Astrocyte (in vitro differentiated cells and primary cell): ENCODE measurements around the gene PPM1E. TPM values are rescaled to one million over a fixed set of nuclear protein-coding genes. Genes with fewer than 3 reads are reported as not detected.

Source experiments
- DNase-seq: peaks from one replicate; pipeline ENCODE4 v3.0.0-alpha.2; 2010; ENCODE audit warnings: low read depth
- FAIRE-seq: peaks from 2 replicates; lab custom pipeline; 2011; peaks lifted over from hg19 to GRCh38; lab: Jason Lieb, UNC
- H2AFZ ChIP-seq: 2 replicates; pipeline ENCODE4 v1.6.0; 2012; ENCODE audit warnings: low read depth, low read length, inconsistent platforms
- H3K27ac ChIP-seq: 2 replicates; pipeline ENCODE4 v1.5.1; 2011; ENCODE audit warnings: low read depth, low read length, inconsistent platforms
- H3K27me3 ChIP-seq: 2 replicates; pipeline ENCODE4 v1.6.0; 2011; ENCODE audit warnings: low read length, inconsistent platforms; ENCODE audit not compliant: insufficient read depth
- H3K36me3 ChIP-seq: 2 replicates; pipeline ENCODE4 v1.5.1; 2011; ENCODE audit warnings: low read length, inconsistent platforms; ENCODE audit not compliant: insufficient read depth
- H3K4me1 ChIP-seq: 2 replicates; pipeline ENCODE4 v1.5.1; 2011; ENCODE audit warnings: low read length, inconsistent platforms; ENCODE audit not compliant: insufficient read depth
- H3K4me2 ChIP-seq: 2 replicates; pipeline ENCODE4 v1.6.0; 2012; ENCODE audit warnings: low read length, inconsistent platforms
- H3K4me3 ChIP-seq: 2 replicates; pipeline ENCODE4 v1.5.1; 2011; ENCODE audit warnings: low read depth, mild to moderate bottlenecking, low read length, inconsistent platforms; ENCODE audit not compliant: insufficient read depth
- H3K79me2 ChIP-seq: 2 replicates; pipeline ENCODE4 v1.6.0; 2012; ENCODE audit warnings: mild to moderate bottlenecking, low read length, inconsistent platforms; ENCODE audit not compliant: insufficient read depth
- H3K9ac ChIP-seq: 2 replicates; pipeline ENCODE4 v1.6.0; 2012; ENCODE audit warnings: mild to moderate bottlenecking, low read length, inconsistent platforms
- H3K9me3 ChIP-seq: 2 replicates; pipeline ENCODE4 v1.5.1; 2012; ENCODE audit warnings: low read depth, mild to moderate bottlenecking, low read length, inconsistent platforms; ENCODE audit not compliant: insufficient read depth
- H4K20me1 ChIP-seq: 2 replicates; pipeline ENCODE4 v1.6.0; 2012; ENCODE audit warnings: low read length, inconsistent platforms; ENCODE audit not compliant: insufficient read depth
- H3K27ac Mint-ChIP-seq: one replicate; pipeline ENCODE4 v1.8.0; 2021; ENCODE audit warnings: mild to moderate bottlenecking, mixed read lengths; ENCODE audit not compliant: unreplicated experiment
- H3K27me3 Mint-ChIP-seq: one replicate; pipeline ENCODE4 v1.8.0; 2021; ENCODE audit warnings: low read depth, mixed read lengths; ENCODE audit not compliant: unreplicated experiment
- H3K36me3 Mint-ChIP-seq: one replicate; pipeline ENCODE4 v1.8.0; 2021; ENCODE audit warnings: low read depth, mixed read lengths; ENCODE audit not compliant: unreplicated experiment
- H3K4me1 Mint-ChIP-seq: one replicate; pipeline ENCODE4 v1.8.0; 2021; ENCODE audit warnings: low read depth, mixed read lengths; ENCODE audit not compliant: unreplicated experiment
- H3K4me3 Mint-ChIP-seq: one replicate; pipeline ENCODE4 v1.8.0; 2021; ENCODE audit warnings: mild to moderate bottlenecking, moderate library complexity, mixed read lengths; ENCODE audit not compliant: unreplicated experiment
- H3K9me3 Mint-ChIP-seq: one replicate; pipeline ENCODE4 v1.8.0; 2021; ENCODE audit warnings: mild to moderate bottlenecking, mixed read lengths; ENCODE audit not compliant: unreplicated experiment
- EZH2 ChIP-seq: IDR thresholded peaks from 2 replicates; pipeline ENCODE4 v1.6.1; 2012; ENCODE audit warnings: mild to moderate bottlenecking, low read length, inconsistent platforms; ENCODE audit not compliant: insufficient read depth
- total RNA-seq: library from RNA; stranded (reverse); gene quantifications from 2 replicates; pipeline ENCODE4 v1.2.1, GENCODE V29; 2021
- TF ChIP-seq, protein P1 (sequence below): IDR thresholded peaks from 2 replicates; pipeline ENCODE4 v1.5.1; 2011; ENCODE audit warnings: low read depth, mild to moderate bottlenecking, inconsistent platforms, low read length, moderate library complexity; ENCODE audit not compliant: insufficient read depth

PPM1E gene
- total RNA-seq, 1 donor from 2014 or later = 0.79 TPM

DNA sequence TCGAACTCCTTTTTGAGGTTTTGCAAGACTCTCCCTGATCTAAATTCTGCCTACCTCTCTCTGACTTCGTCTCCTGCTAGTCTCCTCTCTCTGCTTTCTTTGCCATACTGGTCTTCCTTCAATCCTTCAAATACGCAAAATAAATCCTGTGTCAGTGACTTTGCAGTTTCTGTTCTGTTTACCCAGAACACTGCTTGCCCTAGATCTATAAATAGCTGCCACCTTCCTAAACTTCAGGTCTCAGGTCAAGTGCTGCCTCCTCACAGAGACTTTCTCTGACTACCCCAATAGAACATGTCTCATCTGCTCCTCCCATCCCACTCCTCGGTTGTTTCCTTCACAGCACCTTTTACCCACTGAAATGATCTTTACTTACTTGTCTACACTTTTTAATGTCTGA is 272.1 kb downstream of the PPM1E start:
- Histone ChIP-seq H3K9ac (no peak overlapping the region), H4K20me1 (no peaks in the 10 kb centered on the region), H3K79me2 (no peaks in the 10 kb centered on the region), H3K9me3 (no peaks in the 10 kb centered on the region), H3K36me3 (peaks cover 4% of the 10 kb centered on the region), H3K4me2 (no peak overlapping the region), H3K27me3 (no peaks in the 10 kb centered on the region), H3K4me3 (no peak overlapping the region), H3K4me1 (no peaks in the 10 kb centered on the region), H3K27ac (no peak overlapping the region), H2AFZ (no peak overlapping the region)
- no peak overlapping the region for H3K27ac Mint-ChIP-seq
- no peaks in the 10 kb centered on the region for H3K36me3 Mint-ChIP-seq
- H3K4me1 Mint-ChIP-seq = peaks cover 4% of the 10 kb centered on the region
- TF ChIP-seq EZH2 = no peak
- TF ChIP-seq, protein P1, sequence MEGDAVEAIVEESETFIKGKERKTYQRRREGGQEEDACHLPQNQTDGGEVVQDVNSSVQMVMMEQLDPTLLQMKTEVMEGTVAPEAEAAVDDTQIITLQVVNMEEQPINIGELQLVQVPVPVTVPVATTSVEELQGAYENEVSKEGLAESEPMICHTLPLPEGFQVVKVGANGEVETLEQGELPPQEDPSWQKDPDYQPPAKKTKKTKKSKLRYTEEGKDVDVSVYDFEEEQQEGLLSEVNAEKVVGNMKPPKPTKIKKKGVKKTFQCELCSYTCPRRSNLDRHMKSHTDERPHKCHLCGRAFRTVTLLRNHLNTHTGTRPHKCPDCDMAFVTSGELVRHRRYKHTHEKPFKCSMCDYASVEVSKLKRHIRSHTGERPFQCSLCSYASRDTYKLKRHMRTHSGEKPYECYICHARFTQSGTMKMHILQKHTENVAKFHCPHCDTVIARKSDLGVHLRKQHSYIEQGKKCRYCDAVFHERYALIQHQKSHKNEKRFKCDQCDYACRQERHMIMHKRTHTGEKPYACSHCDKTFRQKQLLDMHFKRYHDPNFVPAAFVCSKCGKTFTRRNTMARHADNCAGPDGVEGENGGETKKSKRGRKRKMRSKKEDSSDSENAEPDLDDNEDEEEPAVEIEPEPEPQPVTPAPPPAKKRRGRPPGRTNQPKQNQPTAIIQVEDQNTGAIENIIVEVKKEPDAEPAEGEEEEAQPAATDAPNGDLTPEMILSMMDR = no peak
- no peaks in the 10 kb centered on the region for H3K27me3 Mint-ChIP-seq
- H3K9me3 Mint-ChIP-seq = no peaks in the 10 kb centered on the region
- FAIRE-seq (no peak), DNase-seq (no peak)
- no peak overlapping the region for H3K4me3 Mint-ChIP-seq

DNA sequence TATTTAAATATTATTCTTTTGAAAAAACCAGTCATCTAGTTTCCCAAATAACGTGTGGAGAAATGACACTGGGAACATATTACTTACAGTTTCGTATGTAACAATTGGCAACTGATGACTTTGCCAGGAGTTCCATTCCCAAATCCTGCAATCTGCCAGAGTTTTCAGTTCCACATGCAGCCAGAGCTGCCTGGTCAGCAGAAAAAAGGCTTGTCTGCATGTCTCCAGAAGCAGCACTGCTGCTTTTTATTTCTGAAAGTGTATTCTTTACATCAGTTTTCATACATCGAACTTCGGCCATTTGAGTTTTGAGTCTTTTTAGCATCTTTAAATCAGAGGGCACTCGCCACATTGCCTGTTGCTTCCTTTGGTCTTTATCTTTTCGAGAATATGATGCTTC is 272.7 kb downstream of the PPM1E start:
- no peak overlapping the region for H3K4me3 Mint-ChIP-seq
- Histone ChIP-seq H3K9me3 (no peaks in the 10 kb centered on the region), H4K20me1 (no peaks in the 10 kb centered on the region), H3K27me3 (no peaks in the 10 kb centered on the region), H3K27ac (no peak overlapping the region), H2AFZ (no peak overlapping the region), H3K4me2 (no peak overlapping the region), H3K4me3 (no peak overlapping the region), H3K9ac (no peak overlapping the region), H3K79me2 (no peaks in the 10 kb centered on the region), H3K4me1 (no peaks in the 10 kb centered on the region), H3K36me3 (peaks cover 4% of the 10 kb centered on the region)
- TF ChIP-seq, protein P1 = no peak
- no peak for TF ChIP-seq EZH2
- no peaks in the 10 kb centered on the region for H3K36me3 Mint-ChIP-seq
- FAIRE-seq (no peak), DNase-seq (no peak)
- H3K27me3 Mint-ChIP-seq = no peaks in the 10 kb centered on the region
- peaks cover 4% of the 10 kb centered on the region for H3K4me1 Mint-ChIP-seq
- no peak overlapping the region for H3K27ac Mint-ChIP-seq
- no peaks in the 10 kb centered on the region for H3K9me3 Mint-ChIP-seq

DNA sequence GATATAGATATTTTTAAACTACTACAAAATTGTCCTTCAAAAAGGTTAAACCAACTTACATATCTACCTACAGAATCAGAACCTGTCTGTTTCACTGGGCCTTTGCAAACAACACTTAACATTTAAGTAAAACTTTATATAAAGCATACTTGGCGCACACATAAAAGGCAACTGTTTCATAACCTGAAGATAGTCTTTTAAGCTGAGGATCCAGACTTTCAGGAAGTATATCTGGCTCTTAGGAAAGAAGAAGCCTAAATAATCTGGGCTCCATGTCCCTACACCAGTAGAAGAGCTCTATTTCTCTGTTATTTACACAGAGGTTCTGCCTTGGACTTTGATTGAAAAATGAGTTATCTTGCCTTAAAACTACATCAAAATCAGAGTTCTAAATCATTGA is 275.2 kb downstream of the PPM1E start:
- H3K9ac ChIP-seq = no peak overlapping the region
- Mint-ChIP-seq H3K9me3 (no peaks in the 10 kb centered on the region), H3K27ac (no peak overlapping the region), H3K27me3 (no peaks in the 10 kb centered on the region), H3K4me3 (no peak overlapping the region), H3K36me3 (peaks cover under 1% of the 10 kb centered on the region), H3K4me1 (peaks cover 4% of the 10 kb centered on the region)
- H3K9me3 ChIP-seq = no peaks in the 10 kb centered on the region
- no peak overlapping the region for H3K4me3 ChIP-seq
- H3K79me2 ChIP-seq = no peaks in the 10 kb centered on the region
- H3K4me1 ChIP-seq = no peaks in the 10 kb centered on the region
- no peak overlapping the region for H3K4me2 ChIP-seq
- H3K27me3 ChIP-seq = no peaks in the 10 kb centered on the region
- H2AFZ ChIP-seq = no peak overlapping the region
- H3K36me3 ChIP-seq = peaks cover 5% of the 10 kb centered on the region
- no peak overlapping the region for H3K27ac ChIP-seq
- no peaks in the 10 kb centered on the region for H4K20me1 ChIP-seq
- TF ChIP-seq, protein P1 = no peak
- TF ChIP-seq EZH2 = no peak
- FAIRE-seq = no peak
- DNase-seq = no peak

Other genes starting within 250 kb of the PPM1E start
- gene MTMR4, start 241.2 kb upstream of the PPM1E start, total RNA-seq = 13.9 and 17.6 TPM in 2 replicates
- 0.09 and 0.31 TPM in 2 replicates for gene TEX14, start 63.8 kb upstream of the PPM1E start, total RNA-seq
- gene RAD51C, start 63.3 kb upstream of the PPM1E start, total RNA-seq = 9.1 and 9.4 TPM in 2 replicates